ENCODE data around the gene PGAP2.
A peak's percentile ranks its signal among the peaks of the same experiment; 100 is the strongest.

Gene PGAP2

DNA sequence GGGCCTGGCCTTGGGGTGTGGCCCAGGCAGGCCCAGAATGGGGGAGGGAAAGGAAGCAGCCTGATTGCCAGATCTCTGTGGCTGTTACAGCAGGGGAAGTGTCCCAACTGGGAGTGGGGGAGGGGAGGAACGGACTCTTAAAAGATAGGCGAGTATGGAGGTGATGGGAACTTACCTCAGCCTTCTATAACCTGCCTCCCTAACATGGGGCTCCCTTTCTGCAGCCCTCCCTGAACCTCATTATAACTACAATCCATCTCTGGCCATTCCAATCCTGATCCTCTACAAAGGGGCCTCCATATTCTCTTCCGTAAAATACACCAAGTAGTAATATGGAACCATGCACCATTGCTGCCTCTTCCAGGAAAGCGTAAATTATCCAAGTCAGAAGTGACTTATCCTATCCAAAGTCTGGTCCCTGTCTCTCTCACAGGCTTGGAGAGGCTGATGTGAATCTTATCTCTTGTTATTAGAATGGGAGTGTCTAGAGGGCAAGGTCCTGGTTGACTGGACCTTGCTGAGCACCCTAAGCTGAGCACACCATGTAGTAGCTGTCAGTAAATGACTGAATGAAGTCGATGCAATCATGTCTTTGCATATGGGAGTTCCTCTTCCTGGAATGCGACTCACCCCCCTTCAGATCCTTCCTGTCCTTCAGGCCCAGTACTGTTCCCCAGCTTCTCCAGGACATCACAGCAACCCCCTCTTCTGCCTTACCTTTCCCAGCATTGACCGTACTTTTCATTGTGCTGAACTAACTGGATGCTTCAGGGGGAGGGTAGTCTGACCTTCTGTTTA lies 26.5 kb downstream of the PGAP2 start:
- DNase-seq = no peak

DNA sequence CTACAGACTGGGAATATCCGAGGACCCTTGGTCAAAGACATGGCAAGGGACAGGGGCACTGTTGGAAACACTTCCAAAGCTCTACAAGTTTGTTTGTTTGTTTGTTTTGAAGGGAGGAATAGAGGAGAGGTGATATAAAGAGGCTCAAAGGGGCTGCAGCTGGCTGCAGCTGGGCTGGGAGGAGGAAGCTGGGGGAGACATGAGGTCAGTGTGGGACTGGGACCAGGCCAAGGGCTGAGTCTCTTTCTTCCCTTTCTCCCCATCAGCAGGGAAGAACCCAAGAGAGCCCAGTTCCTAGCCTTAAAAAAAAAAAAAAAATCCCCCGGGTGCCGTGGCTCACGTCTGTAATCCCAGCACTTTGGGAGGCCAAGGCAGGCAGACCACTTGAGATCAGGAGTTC lies 27.4 kb downstream of the PGAP2 start:
- no peak for DNase-seq

DNA sequence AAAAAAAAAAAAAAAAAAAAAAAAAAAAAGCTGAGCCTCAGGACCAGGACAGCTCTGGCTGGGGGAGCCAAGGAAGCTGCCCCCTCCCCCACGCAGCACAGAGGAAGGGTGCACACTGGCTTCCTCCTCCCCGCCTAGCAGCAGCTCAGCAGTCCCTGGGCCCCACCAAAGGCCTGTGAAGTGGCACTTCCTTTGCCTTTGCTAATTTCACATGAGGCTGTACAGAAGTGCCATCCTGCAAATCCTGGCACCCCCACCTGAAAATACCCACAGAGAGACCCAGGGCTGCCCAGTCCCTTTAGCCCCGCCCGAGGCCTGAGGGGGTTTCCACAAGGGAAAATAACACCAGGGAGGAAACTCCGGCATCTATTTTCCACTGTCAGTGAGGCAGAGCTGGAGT lies 28.5 kb downstream of the PGAP2 start:
- no peak for DNase-seq

DNA sequence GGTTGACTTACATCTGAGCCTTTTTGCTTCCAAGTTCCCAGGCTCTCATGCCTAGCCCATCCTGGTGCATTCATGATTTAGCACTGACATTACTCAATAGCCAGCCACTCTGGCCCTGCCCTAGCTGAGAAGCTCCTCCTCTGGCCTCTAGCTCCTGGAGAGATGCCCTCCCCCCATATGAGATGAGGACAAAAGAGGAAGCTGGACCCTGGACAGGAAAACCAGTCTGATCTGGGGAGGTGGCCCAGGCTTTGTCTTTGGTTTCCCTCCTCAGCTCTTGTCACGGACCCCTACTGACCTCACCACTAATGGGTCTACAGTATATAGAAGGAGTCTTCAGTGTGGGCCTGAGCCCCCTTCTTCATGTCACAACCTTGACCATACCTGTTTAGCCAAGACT lies 29.4 kb downstream of the PGAP2 start:
- DNase-seq = no peak

DNA sequence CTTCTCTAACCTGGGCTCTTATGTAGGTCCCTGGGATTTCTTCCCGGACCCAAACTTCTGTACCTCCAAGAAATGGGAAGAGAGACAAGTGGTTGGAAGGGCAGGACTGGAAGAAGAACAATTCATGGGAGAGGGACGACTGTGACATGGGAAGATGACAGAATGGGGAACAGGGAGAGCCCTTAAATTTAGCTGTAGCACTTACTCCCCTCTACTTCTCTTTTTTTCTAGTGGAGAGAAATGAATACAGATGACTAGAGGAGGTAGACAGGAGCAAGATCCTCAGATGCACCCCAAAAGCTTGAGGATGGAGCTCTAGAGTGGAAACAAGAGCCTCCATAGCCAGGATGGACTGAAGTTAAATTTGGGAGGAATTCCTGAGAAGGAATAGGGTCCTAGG lies 30.1 kb downstream of the PGAP2 start:
- no peak for DNase-seq

DNA sequence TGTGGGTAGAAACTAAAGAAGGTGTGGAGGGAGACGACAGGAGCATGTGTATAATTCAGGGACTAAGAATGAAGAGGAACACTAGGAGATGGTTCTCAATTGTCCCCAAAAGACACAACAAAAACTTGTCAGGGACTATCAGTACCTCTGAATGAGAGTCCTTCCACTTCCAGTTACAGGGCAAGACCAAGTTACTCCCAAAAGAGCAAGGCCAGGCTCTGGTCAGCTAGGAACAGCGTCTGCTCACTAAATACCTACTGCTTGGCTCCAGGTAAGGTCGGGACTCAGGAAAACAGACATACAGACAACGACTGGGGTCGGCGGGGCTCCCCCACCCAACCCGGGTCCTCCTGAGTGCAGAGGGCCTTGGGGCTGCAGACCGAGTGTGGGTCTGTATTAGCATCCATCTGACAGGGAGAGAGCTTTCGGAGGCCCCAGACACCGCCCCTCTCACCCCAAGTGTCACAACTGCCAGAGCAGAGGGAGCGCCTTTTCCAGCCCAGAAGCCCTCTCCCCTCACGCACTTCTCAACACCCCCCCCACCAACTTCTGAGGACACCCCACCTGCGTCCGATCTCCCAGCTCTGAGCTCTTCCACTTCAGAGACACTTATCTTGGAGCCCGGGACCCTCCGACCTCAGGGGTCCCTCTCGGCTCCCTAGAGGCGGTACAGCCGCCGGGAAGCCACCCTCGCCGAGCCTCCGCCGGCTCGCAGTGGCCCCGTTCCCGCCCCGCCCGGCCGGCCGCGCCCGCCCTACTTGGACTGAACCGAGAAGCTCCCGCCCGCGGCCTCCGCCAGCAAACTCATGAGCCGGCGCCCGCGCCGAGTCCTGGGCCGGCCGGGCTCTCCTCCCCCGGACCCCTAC lies 31.9 kb downstream of the PGAP2 start:
- DNase-seq = no peak

DNA sequence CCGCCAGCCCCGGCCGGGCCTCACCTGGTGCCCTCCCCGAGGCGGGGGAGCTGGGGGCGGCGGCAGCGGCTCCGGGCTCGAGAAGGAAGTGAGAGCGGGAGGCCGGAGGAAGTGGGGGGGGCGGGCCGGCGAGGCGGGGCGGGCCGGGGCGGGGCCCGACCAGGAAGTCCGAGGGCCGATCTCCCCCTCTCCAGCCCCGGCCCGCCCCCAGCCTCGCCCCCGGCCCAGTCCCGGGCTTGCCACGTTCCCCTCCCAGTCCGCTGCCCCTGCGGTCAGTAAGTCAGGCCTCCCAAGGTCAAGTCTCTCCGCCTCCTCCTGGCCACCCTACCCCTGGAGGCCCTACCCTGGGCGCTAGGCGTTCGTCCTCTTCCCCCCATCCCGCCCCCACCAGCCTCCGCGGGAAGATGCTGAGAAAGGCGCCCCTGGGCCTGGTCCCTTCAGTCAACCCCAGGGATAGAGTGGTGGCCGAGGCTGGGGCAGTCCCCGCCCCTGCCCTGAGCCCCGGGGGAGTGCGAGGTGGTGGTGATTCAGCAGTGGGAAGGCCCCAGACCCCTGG lies 32.6 kb downstream of the PGAP2 start, which contains the start of gene RHOG:
RHOG (minus strand) TSS at position 90 of the 556 bp plus-strand sequence. CDS start 12,821 bp downstream, outside the sequence.
- DNase-seq = no peak

DNA sequence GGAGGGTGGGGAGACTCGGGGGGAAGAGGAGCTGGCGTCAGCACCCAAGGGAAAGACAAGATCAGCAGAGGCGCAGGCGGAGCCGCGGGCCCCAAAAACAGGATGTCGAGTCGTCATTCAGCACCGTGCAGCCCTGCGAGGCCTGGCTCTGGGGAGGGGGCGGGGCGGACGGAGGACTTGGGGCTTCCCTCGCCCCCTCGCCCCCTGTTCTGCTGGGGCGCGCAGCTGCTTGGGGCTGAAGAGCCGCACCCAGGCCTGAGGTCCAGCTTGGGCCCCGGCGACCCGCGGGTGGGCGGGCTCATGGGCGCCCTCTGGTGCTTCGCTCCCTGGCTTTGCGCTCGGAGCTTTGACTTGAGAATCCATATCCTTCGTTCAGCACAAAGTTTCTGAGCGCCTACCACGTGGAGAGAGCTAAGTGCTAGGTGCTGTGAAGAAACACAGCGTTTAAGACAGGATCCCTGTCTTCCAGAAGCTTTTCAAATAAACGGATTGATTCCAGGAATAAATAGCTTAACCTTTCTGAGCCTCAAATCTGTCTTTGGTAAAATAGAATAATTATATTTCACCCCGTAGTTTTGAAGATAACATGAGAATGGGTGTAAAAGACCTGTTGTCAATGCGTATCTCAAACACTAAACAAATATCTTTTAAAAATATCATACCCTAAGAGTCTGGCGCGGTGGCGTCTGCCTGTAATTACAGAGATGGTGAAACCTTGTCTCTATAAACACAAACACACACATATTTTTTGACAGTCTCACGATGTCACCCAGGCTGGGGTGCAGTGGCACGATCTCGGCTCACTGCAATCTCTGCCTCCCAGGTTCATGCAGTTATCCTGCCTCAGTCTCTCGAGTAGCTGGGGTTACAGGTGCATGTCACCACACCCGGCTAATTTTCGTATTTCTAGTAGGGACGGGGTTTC lies 33.3 kb downstream of the PGAP2 start:
- peak; percentile 59 for DNase-seq

DNA sequence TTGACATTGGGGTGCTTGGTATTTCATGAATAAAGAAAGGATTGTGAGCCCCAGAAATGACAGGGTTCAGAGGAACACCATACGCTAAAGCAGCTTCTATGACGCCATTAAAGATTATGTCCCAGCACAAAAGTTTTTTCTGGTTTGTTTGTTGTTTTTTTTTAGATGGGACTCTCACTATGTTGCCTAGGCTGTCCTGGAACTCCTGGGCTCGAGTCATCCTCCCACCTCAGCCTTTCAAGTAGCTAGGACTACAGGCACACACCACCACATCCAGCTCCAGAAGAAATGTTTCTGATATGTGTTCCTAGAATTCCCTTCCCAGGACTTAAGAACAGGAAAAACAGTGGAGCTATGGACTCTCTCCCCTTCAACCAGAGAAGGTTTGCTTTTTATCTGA lies 35.0 kb downstream of the PGAP2 start:
- DNase-seq = no peak

DNA sequence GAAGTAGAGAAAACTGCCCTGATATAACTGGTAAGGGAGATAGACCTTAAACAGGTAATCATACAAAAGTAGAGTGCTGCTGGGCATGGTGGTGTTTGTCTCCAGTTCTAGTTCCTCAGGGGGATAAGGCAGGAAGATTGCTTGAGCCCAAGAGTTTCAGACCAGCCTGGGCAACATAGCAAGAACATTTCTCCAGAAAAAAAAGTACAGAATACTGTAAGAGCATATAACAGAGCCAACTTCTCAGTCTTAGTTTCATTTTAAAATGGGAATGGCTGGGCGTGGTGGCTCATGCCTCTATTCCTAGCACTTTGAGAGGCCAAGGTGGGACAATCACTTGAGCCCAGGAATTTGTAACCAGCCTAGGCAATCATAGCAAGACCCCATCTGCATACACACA lies 36.9 kb downstream of the PGAP2 start:
- DNase-seq = no peak

DNA sequence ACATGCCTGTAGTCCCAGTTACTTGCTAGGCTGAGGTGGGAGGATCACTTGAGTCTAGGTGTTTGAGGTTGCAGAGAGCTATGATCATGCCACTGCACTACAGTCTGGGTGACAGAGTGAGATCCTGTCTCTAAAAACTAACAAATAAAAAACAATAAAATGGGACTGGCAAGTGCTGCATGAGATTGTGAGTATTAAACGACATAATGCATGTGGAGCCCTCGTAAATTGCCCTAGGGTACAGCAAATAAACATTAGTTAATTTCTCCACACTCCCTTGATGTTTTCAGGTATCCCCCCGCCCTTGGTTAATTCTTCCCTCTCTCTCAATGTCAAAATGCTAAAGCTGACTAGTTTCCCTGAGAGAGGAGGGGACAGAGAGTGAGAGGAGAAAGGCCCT lies 37.3 kb downstream of the PGAP2 start:
- no peak for DNase-seq

DNA sequence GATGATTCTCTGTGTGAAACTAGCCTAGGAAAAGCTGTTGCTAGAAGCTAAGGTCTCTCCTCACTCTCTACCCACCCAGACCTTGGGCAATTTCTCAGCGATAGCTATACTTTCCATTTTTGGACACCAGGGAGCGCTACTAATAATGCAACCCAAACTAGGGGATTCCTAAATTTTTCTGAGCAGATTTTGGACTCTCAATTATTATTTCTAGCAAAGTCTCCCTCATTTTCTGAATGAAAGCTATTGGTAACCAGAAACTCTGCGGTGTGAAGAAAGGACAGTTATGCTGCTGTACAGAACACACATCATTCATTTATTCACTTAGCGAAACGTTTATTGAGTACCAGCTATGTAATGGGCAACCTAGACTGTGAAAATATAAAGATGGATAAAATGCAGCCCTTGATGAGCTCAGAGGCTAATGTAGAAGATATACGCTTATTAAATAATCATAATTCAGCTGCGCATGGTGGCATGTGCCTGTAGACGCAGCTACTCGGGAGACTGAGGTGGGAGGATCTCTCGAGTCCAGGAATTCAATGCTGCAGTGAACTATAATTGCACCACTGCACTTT lies 41.0 kb downstream of the PGAP2 start:
- DNase-seq = no peak

DNA sequence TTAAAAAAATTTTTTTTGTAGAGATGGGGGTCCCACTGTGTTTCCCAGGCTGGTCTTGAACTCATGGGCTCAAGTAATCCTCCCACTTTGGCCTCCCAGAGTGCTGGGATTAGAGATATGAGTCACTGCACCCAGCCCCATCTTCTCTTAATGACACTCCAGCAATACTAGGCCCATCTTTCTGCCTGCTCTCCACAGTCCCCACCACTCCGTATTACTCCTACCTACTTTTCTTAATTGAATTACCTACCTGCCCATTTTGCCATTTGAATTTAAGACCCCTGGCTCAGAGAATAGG lies 45.1 kb downstream of the PGAP2 start:
- DNase-seq = no peak

DNA sequence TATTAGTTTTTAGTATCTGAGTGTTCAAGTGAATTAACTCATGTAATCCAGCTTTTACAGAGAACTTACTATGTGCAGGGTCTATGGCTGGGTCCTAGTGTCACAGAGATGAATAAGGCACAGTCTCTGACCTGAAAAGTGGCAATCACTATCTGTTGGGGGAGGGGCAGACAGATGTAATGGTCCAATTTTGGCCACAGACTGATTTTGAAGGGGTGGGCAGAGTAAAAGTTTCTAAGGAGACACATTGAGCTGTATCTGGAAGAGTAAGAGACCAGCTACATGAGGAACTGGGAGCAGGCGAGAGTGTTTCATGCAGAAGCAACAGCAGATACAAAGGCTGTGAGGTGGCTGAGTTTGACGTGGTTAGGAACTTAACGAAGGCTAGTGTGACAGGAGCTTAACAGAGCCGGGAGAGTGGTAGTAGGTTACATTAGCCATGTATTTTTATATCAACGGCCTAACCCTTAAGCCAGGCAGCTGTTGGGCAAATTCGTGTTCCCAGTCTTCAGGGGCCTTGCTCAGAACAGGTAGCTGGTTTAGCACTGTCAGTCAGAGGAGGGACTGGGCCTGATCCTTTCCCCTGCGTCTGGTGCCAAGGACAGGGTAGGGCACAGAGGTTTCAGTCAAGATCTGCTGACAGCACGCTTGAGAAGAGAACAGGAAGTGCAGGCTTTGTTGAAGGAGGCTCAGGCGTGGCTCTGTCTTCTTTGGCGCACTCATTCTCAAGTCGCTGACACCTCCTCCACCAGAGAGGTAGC lies 45.7 kb downstream of the PGAP2 start:
- no peak for DNase-seq

DNA sequence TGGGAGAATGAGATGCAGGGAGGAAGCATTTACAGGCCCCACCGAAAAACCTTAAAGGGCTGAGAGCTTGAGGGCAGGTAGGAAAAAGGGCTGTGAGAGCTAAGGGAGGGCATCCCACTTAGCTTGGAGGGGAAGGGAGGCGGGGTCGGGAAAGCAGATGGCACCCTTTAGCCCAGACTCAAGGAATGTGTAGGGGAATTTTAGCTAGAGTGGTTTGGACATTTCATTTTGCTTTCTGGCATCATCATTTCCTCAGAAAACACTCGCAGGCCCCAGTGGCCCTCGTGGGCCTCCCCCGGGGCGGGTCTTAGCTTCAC lies 46.3 kb downstream of the PGAP2 start:
- DNase-seq = no peak

DNA sequence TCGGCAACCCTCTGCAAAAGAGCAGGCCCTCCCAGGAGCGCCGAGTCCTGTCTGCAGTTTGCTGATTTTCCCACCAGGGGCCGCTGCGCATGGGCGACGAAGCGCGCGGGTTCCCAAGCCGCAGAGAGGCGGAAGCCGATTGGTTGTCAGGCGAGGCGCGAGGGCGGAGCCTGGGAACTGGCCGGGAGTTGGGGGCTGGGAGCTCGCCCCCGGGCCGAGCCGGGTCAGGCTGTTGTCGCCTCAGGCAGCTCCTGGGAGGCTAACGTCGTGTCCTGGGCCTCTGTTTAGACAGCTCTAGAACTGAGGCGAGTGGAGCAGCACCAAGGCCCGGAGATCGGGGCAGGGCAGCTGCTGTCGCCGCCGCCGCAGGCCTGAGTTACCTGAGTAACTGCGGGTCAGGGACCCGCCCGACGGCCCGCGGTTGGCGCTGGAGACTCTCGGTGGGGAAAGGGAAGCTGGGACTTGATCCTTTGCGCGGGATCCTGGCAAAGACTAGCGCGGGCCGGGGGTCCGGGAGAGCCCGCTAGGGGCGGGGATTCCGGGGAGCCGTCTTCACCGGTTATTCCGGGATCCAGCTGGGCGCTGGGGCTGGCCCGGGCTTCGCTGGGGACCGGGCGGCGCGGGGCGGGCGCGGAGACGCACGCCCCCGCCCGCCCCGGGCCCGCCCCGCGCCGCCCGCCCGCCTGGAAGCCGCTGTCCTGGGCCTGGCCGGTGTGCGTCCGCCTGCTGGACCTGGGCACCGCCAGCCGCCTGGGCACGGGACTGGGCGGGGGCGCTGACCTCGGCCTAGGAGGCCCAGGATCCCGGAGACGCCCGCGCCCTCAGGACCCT lies 46.8 kb downstream of the PGAP2 start, which contains the start of gene STIM1:
STIM1 (plus strand) TSS at position 688 of the 831 bp plus-strand sequence. CDS start 607 bp downstream, outside the sequence.
- peak; percentile 74 for DNase-seq

DNA sequence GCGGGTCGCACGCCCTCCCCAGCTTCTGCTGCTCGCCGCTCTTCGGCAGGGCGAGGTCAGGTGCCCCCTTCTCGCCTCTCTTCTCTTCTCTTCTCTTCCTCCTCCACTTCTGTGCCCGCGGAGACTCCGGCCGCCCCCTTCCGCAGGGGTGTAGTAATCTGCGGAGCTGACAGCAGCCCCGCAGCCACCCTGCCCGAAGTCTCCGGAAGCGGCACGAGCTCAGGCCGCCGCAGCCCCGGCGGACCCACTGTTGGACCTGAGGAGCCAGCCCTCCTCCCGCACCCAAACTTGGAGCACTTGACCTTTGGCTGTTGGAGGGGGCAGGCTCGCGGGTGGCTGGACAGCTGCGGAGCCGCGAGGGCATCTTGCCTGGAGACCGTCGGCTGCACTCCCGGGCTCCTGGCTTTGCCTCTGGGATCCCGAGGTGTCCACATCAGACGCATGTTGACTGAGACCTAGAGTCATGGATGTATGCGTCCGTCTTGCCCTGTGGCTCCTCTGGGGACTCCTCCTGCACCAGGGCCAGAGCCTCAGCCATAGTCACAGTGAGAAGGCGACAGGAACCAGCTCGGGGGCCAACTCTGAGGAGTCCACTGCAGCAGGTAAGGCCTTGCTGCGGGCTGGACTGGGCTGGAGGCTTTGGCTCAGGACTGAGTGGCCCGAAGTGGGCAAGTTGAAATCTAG lies 47.6 kb downstream of the PGAP2 start:
- DNase-seq = no peak

DNA sequence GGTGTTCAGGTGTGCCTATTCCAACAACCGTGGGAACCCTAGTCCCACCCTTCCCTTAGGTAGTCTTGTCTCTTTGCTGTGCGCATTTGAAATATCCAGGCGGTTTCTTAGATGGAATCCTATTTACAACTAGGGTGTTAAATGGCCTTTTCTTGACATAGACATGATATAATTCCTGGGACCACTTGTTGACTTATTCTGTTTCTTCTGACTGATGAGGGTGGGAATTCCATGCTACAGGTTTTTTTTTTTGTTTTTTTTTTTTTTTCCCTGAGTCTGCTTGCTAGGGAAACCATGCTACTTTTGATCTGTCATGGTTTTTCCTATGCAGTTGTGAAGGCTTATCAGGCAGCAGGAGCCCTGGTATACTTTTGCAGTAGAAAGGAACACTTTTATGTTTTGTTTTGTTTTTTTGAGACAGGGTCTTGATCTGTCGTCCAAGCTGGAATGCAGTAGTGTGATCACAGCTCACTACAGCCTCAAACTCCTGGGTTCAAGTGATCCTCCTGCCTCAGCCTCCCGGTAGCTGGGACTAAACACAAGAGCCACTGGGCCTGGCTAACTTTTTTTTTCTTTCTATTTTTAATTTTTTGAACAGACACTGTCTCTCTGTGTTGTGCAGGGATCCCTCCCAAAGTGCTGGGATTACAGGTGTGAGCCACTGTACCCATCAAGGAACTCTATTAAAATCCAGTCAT lies 48.6 kb downstream of the PGAP2 start:
- DNase-seq = no peak

DNA sequence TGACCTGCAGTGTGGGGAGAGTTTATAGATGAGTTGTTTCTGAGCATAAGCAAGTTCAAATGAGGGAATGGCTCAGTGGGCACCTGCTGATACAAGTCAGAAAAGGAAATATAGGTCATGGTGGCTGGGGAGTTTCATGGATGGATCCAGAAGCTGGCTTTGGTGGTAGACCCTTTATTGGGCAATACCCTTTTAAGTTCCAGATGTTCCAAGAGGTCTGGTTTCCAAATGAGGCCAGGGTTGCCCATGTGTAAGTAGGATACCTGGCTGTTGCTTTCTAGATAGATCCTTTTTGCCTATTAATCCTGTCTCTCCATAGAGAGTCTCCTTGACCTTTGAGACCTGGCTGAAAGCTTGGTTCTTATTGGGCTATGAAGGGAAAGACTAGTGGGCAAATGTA lies 49.3 kb downstream of the PGAP2 start:
- no peak for DNase-seq

Data from NCI-H510A (cell line).